Astrocyte (in vitro differentiated cells and primary cell): ENCODE data around the gene NCAPD3. TPM values are rescaled to one million over a fixed set of nuclear protein-coding genes. Genes with fewer than 3 reads are reported as not detected.

Experiments
- DNase-seq: peaks from one replicate; pipeline ENCODE4 v3.0.0-alpha.2; 2010; ENCODE audit warnings: low read depth
- FAIRE-seq: peaks from 2 replicates; lab custom pipeline; 2011; peaks lifted over from hg19 to GRCh38; lab: Jason Lieb, UNC
- H2AFZ ChIP-seq: 2 replicates; pipeline ENCODE4 v1.6.0; 2012; ENCODE audit warnings: low read depth, low read length, inconsistent platforms
- H3K27ac ChIP-seq: 2 replicates; pipeline ENCODE4 v1.5.1; 2011; ENCODE audit warnings: low read depth, low read length, inconsistent platforms
- H3K27me3 ChIP-seq: 2 replicates; pipeline ENCODE4 v1.6.0; 2011; ENCODE audit warnings: low read length, inconsistent platforms; ENCODE audit not compliant: insufficient read depth
- H3K36me3 ChIP-seq: 2 replicates; pipeline ENCODE4 v1.5.1; 2011; ENCODE audit warnings: low read length, inconsistent platforms; ENCODE audit not compliant: insufficient read depth
- H3K4me1 ChIP-seq: 2 replicates; pipeline ENCODE4 v1.5.1; 2011; ENCODE audit warnings: low read length, inconsistent platforms; ENCODE audit not compliant: insufficient read depth
- H3K4me2 ChIP-seq: 2 replicates; pipeline ENCODE4 v1.6.0; 2012; ENCODE audit warnings: low read length, inconsistent platforms
- H3K4me3 ChIP-seq: 2 replicates; pipeline ENCODE4 v1.5.1; 2011; ENCODE audit warnings: low read depth, mild to moderate bottlenecking, low read length, inconsistent platforms; ENCODE audit not compliant: insufficient read depth
- H3K79me2 ChIP-seq: 2 replicates; pipeline ENCODE4 v1.6.0; 2012; ENCODE audit warnings: mild to moderate bottlenecking, low read length, inconsistent platforms; ENCODE audit not compliant: insufficient read depth
- H3K9ac ChIP-seq: 2 replicates; pipeline ENCODE4 v1.6.0; 2012; ENCODE audit warnings: mild to moderate bottlenecking, low read length, inconsistent platforms
- H3K9me3 ChIP-seq: 2 replicates; pipeline ENCODE4 v1.5.1; 2012; ENCODE audit warnings: low read depth, mild to moderate bottlenecking, low read length, inconsistent platforms; ENCODE audit not compliant: insufficient read depth
- H4K20me1 ChIP-seq: 2 replicates; pipeline ENCODE4 v1.6.0; 2012; ENCODE audit warnings: low read length, inconsistent platforms; ENCODE audit not compliant: insufficient read depth
- H3K27ac Mint-ChIP-seq: one replicate; pipeline ENCODE4 v1.8.0; 2021; ENCODE audit warnings: mild to moderate bottlenecking, mixed read lengths; ENCODE audit not compliant: unreplicated experiment
- H3K27me3 Mint-ChIP-seq: one replicate; pipeline ENCODE4 v1.8.0; 2021; ENCODE audit warnings: low read depth, mixed read lengths; ENCODE audit not compliant: unreplicated experiment
- H3K36me3 Mint-ChIP-seq: one replicate; pipeline ENCODE4 v1.8.0; 2021; ENCODE audit warnings: low read depth, mixed read lengths; ENCODE audit not compliant: unreplicated experiment
- H3K4me1 Mint-ChIP-seq: one replicate; pipeline ENCODE4 v1.8.0; 2021; ENCODE audit warnings: low read depth, mixed read lengths; ENCODE audit not compliant: unreplicated experiment
- H3K4me3 Mint-ChIP-seq: one replicate; pipeline ENCODE4 v1.8.0; 2021; ENCODE audit warnings: mild to moderate bottlenecking, moderate library complexity, mixed read lengths; ENCODE audit not compliant: unreplicated experiment
- H3K9me3 Mint-ChIP-seq: one replicate; pipeline ENCODE4 v1.8.0; 2021; ENCODE audit warnings: mild to moderate bottlenecking, mixed read lengths; ENCODE audit not compliant: unreplicated experiment
- EZH2 ChIP-seq: IDR thresholded peaks from 2 replicates; pipeline ENCODE4 v1.6.1; 2012; ENCODE audit warnings: mild to moderate bottlenecking, low read length, inconsistent platforms; ENCODE audit not compliant: insufficient read depth
- total RNA-seq: library from RNA; stranded (reverse); gene quantifications from 2 replicates; pipeline ENCODE4 v1.2.1, GENCODE V29; 2021
- TF ChIP-seq, protein P1 (sequence below): IDR thresholded peaks from 2 replicates; pipeline ENCODE4 v1.5.1; 2011; ENCODE audit warnings: low read depth, mild to moderate bottlenecking, inconsistent platforms, low read length, moderate library complexity; ENCODE audit not compliant: insufficient read depth

NCAPD3 gene
- total RNA-seq, 1 donor from 2014 or later, result 18.5 TPM

DNA sequence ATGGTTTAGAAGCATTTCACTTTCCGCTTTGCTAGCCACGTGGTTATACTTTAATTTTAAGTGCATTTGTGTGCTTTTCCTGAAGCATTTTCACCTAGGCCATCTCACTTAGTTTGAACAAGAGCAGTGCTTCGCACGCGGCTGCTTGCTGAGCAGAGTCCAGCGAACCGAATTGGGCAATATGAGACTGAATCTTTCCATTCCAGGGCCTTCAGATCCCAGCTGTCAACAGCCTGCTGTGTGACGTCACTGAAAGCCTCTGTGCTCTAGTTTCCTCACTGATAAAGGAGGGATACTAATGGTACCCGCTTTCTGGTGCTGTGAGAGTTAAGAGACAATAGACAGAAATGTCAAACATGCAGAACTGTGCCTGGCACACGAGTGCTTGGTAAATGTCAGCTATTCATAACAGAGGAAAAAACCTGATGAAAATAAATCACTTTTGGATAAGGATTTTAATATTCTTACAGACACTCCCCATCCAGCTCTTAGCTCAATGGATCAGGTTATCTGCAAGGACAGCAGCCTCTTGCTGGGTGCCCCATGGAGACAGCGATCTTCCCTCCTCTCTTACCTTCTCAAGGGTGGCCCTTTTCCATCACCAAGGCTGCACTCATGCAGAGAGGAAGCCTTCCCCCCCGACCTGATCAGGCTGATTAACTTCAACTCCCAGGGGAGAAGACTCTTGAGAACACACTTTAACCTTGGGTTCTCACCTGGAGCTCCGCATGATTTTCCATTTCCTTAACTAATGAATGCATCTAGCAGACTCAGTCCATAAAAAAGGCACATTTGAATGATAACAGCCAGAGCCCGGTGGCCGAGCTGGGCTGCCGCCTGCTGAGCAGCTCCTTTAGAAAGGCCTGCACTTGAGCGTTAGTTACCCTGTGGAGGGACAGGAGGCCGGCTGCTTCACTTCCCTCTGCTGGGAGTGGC is 48.9 kb upstream of the NCAPD3 start:
- no peaks in the 10 kb centered on the region for H3K36me3 ChIP-seq
- H3K4me2 ChIP-seq, result no peak overlapping the region
- no peaks in the 10 kb centered on the region for H3K36me3 Mint-ChIP-seq
- H3K27ac ChIP-seq, result no peak overlapping the region
- no peak for TF ChIP-seq EZH2
- TF ChIP-seq, protein P1, sequence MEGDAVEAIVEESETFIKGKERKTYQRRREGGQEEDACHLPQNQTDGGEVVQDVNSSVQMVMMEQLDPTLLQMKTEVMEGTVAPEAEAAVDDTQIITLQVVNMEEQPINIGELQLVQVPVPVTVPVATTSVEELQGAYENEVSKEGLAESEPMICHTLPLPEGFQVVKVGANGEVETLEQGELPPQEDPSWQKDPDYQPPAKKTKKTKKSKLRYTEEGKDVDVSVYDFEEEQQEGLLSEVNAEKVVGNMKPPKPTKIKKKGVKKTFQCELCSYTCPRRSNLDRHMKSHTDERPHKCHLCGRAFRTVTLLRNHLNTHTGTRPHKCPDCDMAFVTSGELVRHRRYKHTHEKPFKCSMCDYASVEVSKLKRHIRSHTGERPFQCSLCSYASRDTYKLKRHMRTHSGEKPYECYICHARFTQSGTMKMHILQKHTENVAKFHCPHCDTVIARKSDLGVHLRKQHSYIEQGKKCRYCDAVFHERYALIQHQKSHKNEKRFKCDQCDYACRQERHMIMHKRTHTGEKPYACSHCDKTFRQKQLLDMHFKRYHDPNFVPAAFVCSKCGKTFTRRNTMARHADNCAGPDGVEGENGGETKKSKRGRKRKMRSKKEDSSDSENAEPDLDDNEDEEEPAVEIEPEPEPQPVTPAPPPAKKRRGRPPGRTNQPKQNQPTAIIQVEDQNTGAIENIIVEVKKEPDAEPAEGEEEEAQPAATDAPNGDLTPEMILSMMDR, result no peak
- peaks cover 11% of the 10 kb centered on the region for H3K4me1 Mint-ChIP-seq
- H3K9me3 ChIP-seq, result no peaks in the 10 kb centered on the region
- DNase-seq (no peak), FAIRE-seq (no peak)
- H3K9ac ChIP-seq, result no peak overlapping the region
- H3K27ac Mint-ChIP-seq, result no peak overlapping the region
- H3K27me3 Mint-ChIP-seq, result peaks cover 52% of the 10 kb centered on the region
- H3K4me3 Mint-ChIP-seq, result no peak overlapping the region
- H2AFZ ChIP-seq, result no peak overlapping the region
- peaks cover 10% of the 10 kb centered on the region for H3K4me1 ChIP-seq
- no peak overlapping the region for H3K4me3 ChIP-seq
- peaks cover 68% of the 10 kb centered on the region for H3K27me3 ChIP-seq
- peaks cover 3% of the 10 kb centered on the region for H3K9me3 Mint-ChIP-seq
- no peaks in the 10 kb centered on the region for H4K20me1 ChIP-seq
- H3K79me2 ChIP-seq, result no peaks in the 10 kb centered on the region

DNA sequence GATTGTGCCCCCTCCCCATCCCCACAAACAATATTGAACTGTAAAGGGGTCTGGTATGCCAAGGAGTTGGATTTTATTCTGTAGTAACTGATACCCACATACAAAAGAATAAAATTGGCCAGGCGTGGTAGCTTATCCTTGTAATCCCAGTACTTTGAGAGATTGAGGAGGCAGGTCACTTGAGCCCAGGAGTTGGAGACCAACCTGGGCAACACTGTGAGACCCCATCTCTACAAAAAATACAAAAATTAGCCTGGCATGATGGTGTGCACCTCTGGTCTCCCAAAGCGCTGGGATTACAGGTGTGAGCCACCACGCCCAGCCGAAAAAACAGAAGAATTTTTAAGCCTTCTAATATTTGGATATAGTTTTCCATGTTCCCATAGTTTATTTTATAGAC is 48.2 kb upstream of the NCAPD3 start:
- TF ChIP-seq, protein P1, result no peak
- TF ChIP-seq EZH2, result no peak
- Histone ChIP-seq H4K20me1 (no peaks in the 10 kb centered on the region), H3K9ac (no peak overlapping the region), H3K79me2 (no peaks in the 10 kb centered on the region), H3K4me2 (no peak overlapping the region), H2AFZ (no peak overlapping the region), H3K27me3 (peaks cover 61% of the 10 kb centered on the region), H3K27ac (no peak overlapping the region), H3K4me1 (peaks cover 13% of the 10 kb centered on the region), H3K36me3 (no peaks in the 10 kb centered on the region), H3K4me3 (no peak overlapping the region), H3K9me3 (no peaks in the 10 kb centered on the region)
- no peaks in the 10 kb centered on the region for H3K9me3 Mint-ChIP-seq
- H3K27ac Mint-ChIP-seq, result no peak overlapping the region
- H3K4me1 Mint-ChIP-seq, result peaks cover 18% of the 10 kb centered on the region
- DNase-seq (no peak), FAIRE-seq (no peak)
- H3K27me3 Mint-ChIP-seq, result peaks cover 46% of the 10 kb centered on the region
- no peaks in the 10 kb centered on the region for H3K36me3 Mint-ChIP-seq
- no peak overlapping the region for H3K4me3 Mint-ChIP-seq

DNA sequence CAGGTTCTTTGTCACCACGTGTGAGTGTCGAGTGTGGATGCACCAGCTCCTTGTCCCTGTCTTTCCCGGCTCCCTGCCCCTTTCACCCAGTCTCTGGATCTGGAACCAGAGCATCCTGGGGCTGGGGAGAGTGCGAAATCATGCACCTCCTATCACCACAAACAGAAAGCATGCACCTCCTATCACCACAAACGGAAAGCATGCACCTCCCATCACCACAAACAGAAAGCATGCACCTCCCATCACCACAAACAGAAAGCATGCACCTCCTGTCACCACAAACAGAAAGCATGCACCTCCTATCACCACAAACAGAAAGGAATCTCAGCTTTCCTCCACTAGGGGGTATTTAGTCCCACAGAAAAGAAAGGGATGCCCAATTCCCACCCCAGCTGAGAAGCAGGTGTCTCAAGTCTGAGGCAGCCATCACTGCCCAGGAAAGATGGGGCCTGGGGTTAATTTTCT is 46.5 kb upstream of the NCAPD3 start:
- no peaks in the 10 kb centered on the region for H3K9me3 Mint-ChIP-seq
- H3K4me1 ChIP-seq, result peaks cover 7% of the 10 kb centered on the region
- TF ChIP-seq, protein P1, result peak; percentile 6
- no peak for TF ChIP-seq EZH2
- H3K27ac ChIP-seq, result no peak overlapping the region
- H3K9me3 ChIP-seq, result no peaks in the 10 kb centered on the region
- DNase-seq (no peak), FAIRE-seq (no peak)
- H3K4me3 ChIP-seq, result no peak overlapping the region
- no peak overlapping the region for H3K27ac Mint-ChIP-seq
- no peak overlapping the region for H3K4me2 ChIP-seq
- H3K27me3 ChIP-seq, result peaks cover 49% of the 10 kb centered on the region
- no peak overlapping the region for H3K4me3 Mint-ChIP-seq
- H3K27me3 Mint-ChIP-seq, result peaks cover 36% of the 10 kb centered on the region
- peaks cover 1% of the 10 kb centered on the region for H3K36me3 Mint-ChIP-seq
- no peaks in the 10 kb centered on the region for H3K36me3 ChIP-seq
- no peaks in the 10 kb centered on the region for H4K20me1 ChIP-seq
- H3K79me2 ChIP-seq, result no peaks in the 10 kb centered on the region
- H3K9ac ChIP-seq, result no peak overlapping the region
- H3K4me1 Mint-ChIP-seq, result peaks cover 22% of the 10 kb centered on the region
- H2AFZ ChIP-seq, result no peak overlapping the region
